Measurements from ENCODE around the gene OLFML2A.

- TF ChIP-seq POLR2A (IDR thresholded peaks at IDR 0.05), result peak; percentile 12
- TF ChIP-seq, protein P1, sequence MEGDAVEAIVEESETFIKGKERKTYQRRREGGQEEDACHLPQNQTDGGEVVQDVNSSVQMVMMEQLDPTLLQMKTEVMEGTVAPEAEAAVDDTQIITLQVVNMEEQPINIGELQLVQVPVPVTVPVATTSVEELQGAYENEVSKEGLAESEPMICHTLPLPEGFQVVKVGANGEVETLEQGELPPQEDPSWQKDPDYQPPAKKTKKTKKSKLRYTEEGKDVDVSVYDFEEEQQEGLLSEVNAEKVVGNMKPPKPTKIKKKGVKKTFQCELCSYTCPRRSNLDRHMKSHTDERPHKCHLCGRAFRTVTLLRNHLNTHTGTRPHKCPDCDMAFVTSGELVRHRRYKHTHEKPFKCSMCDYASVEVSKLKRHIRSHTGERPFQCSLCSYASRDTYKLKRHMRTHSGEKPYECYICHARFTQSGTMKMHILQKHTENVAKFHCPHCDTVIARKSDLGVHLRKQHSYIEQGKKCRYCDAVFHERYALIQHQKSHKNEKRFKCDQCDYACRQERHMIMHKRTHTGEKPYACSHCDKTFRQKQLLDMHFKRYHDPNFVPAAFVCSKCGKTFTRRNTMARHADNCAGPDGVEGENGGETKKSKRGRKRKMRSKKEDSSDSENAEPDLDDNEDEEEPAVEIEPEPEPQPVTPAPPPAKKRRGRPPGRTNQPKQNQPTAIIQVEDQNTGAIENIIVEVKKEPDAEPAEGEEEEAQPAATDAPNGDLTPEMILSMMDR (IDR thresholded peaks at IDR 0.05), result peak in 1 of 4 experiments; percentile 2
Measured at GRCh38 chr9:124769549-124770358, 7.2 kb upstream of the OLFML2A start.

All from prostate gland (tissue), 2 donors.